Fibroblast of villous mesenchyme (primary cell): ENCODE data around the gene CARD14. TPM values are rescaled to one million over a fixed set of nuclear protein-coding genes. Genes with fewer than 3 reads are reported as not detected.

Experiments used
- DNase-seq: peaks from one replicate; pipeline ENCODE4 v3.0.0-alpha.2; 2010; ENCODE audit warnings: low read depth
- H3K4me3 ChIP-seq: 2 replicates; pipeline ENCODE4 v1.5.1; 2011; ENCODE audit warnings: low read depth, mild to moderate bottlenecking, low read length
- CTCF ChIP-seq: IDR thresholded peaks from 2 replicates; pipeline ENCODE4 v1.5.1; 2012; ENCODE audit warnings: low read depth, mild to moderate bottlenecking, low read length; ENCODE audit not compliant: insufficient read depth
- total RNA-seq: library from RNA; depleted of rRNA; stranded (reverse); fragments of >200 nt; gene quantifications from 2 replicates; pipeline ENCODE4 v1.2.3, GENCODE V29; 2012

Gene CARD14
- total RNA-seq, 1 donor = under 0.01 TPM

DNA sequence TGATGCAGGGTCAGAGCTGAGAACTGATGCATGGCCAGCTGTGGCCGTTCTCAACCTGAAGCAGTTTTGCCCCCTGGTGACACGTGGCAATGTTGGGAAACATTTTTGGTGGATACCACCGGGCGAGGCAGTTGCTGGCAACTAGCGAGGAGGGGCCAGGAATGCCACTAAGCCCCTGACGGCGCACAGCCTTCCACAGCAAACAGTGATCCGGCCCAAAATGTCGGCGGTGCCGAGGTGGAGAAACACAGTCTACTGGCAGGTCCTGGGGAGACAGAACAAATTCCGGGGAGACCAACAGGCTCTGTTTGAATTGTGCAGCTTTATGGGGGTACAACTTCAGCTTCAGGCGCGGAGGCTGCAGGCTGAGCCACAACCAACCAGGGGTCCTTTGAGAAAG lies 58.6 kb downstream of the CARD14 start:
- no peak for DNase-seq
- no peak overlapping the region for H3K4me3 ChIP-seq
- no peak for TF ChIP-seq CTCF

DNA sequence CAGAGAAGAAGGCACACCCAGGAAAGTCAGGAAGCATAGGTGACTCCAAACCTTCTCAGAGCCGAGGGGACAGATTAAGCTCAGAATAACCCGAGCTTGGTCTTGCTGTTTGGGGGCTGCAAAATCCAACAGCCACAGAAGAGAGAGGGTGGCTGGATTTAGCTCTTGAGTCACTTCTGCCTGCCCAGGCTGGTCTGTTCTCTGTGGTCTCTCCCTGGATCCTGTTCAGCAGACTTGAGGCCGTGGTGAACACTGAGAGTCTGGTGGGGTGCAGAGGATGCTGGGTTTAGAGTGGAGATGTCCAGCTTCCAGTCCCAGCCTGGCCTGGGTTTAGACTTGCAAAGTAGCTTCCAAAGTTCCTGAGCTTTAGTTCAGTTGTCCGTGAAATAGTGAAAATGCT lies 59.2 kb downstream of the CARD14 start:
- no peak for TF ChIP-seq CTCF
- no peak for DNase-seq
- H3K4me3 ChIP-seq = no peak overlapping the region

- no peak for DNase-seq
- no peak for TF ChIP-seq CTCF
- no peak overlapping the region for H3K4me3 ChIP-seq
Observed at GRCh38 chr17:80232438-80232837, 62.6 kb downstream of the CARD14 start.

- TF ChIP-seq CTCF = no peak
- H3K4me3 ChIP-seq = no peak overlapping the region
- DNase-seq = no peak
Observed at GRCh38 chr17:80233202-80233601, 63.4 kb downstream of the CARD14 start.

DNA sequence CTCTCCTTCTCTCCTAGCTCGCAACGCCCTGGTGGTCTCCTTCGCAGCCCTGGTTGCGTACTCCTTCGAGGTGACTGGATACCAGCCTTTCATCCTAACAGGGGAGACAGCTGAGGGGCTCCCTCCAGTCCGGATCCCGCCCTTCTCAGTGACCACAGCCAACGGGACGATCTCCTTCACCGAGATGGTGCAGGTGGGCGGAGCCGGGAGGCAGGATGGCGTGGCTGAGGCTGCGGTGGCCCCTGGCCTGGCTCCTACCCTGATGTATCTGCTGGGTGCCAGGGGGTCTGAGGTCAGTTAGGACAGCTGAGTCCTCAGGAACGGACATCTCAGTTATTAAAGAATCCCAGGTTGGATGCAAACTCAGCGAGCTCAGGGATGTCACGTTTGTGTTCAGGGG lies 67.1 kb downstream of the CARD14 start:
- H3K4me3 ChIP-seq = no peak overlapping the region
- TF ChIP-seq CTCF = no peak
- no peak for DNase-seq

DNA sequence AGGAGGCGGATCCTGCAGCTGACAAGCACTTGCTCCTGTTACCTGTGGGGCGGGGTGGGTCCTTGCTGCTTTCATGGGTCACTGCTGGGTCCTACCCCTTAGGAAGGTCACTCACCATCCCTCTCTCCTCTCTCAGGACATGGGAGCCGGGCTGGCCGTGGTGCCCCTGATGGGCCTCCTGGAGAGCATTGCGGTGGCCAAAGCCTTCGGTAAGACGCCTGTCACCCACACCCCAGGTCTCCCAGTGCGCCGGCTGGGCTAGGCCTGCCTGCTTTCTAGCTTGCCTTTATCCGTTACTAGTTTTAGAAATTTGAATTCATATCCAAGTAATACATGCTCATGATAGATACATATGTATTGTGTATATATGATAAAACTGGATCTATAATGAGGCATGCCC lies 67.6 kb downstream of the CARD14 start:
- no peak for DNase-seq
- no peak overlapping the region for H3K4me3 ChIP-seq
- no peak for TF ChIP-seq CTCF

GRCh38 chr17:80242505-80242904 lies 72.7 kb downstream of the CARD14 start:
- TF ChIP-seq CTCF = no peak
- DNase-seq = no peak
- H3K4me3 ChIP-seq = no peak overlapping the region
